Mesenchymal stem cell (in vitro differentiated cells and primary cell): ENCODE measurements around the gene CARD11.

ENCODE experiments used
- DNase-seq: peaks from one replicate; pipeline ENCODE4 v3.0.0-alpha.2; 2013
- H2AFZ ChIP-seq: one replicate; pipeline ENCODE4 v1.6.1; 2013; ENCODE audit warnings: low read depth, mild to moderate bottlenecking, control low read depth, inconsistent platforms, low read length, moderate library complexity
- H2AK5ac ChIP-seq: 2 replicates; pipeline ENCODE4 v1.6.1; 2013; ENCODE audit warnings: low read length, moderate library complexity, mild to moderate bottlenecking, inconsistent platforms; ENCODE audit not compliant: severe bottlenecking
- H2BK120ac ChIP-seq: one replicate; pipeline ENCODE4 v1.6.1; 2013; ENCODE audit warnings: low read depth, mild to moderate bottlenecking, inconsistent platforms, low read length, moderate library complexity
- H2BK12ac ChIP-seq, 2 experiments: one replicate each; pipeline ENCODE4 v1.6.1; 2013; ENCODE audit warnings: inconsistent platforms in 2 of 2, low read length in 2 of 2, mild to moderate bottlenecking in 2 of 2, moderate library complexity in 2 of 2, control low read depth in 1 of 2
- H2BK15ac ChIP-seq: one replicate; pipeline ENCODE4 v1.6.1; 2013; ENCODE audit warnings: mild to moderate bottlenecking, low read depth, inconsistent platforms; ENCODE audit not compliant: poor library complexity, severe bottlenecking
- H2BK5ac ChIP-seq: 2 replicates; pipeline ENCODE4 v1.6.1; 2013; ENCODE audit warnings: low read depth, mild to moderate bottlenecking, low read length, control low read depth, inconsistent platforms; ENCODE audit not compliant: poor library complexity, severe bottlenecking
- H3K14ac ChIP-seq, 2 experiments: one replicate each; pipeline ENCODE4 v1.6.1; 2013; ENCODE audit warnings: inconsistent platforms in 2 of 2, low read length in 2 of 2, control low read depth in 1 of 2, mild to moderate bottlenecking in 1 of 2, moderate library complexity in 1 of 2
- H3K18ac ChIP-seq, 2 experiments: one replicate each; pipeline ENCODE4 v1.6.1; 2013; ENCODE audit warnings: inconsistent platforms in 2 of 2, low read length in 2 of 2, control low read depth in 1 of 2, low read depth in 1 of 2, mild to moderate bottlenecking in 1 of 2
- H3K23ac ChIP-seq, 2 experiments: one replicate each; pipeline ENCODE4 v1.6.1; 2013; ENCODE audit warnings: inconsistent platforms in 2 of 2, low read length in 2 of 2, mild to moderate bottlenecking in 2 of 2, moderate library complexity in 2 of 2, control low read depth in 1 of 2
- H3K27ac ChIP-seq: 2 replicates; pipeline ENCODE4 v1.5.1; 2013; ENCODE audit warnings: mild to moderate bottlenecking, moderate library complexity, low read length, control low read depth, inconsistent platforms; ENCODE audit not compliant: poor library complexity, severe bottlenecking
- H3K27me3 ChIP-seq, 2 experiments: 2 replicates each; pipeline versions ENCODE4 v1.6.1 to v1.7.0; 2013; ENCODE audit warnings: low read length in 2 of 2, mild to moderate bottlenecking in 2 of 2, moderate library complexity in 2 of 2, control low read depth in 1 of 2, inconsistent platforms in 1 of 2; ENCODE audit not compliant: control insufficient read depth in 1 of 2, insufficient read depth in 1 of 2
- H3K36me3 ChIP-seq, 2 experiments: 2 replicates each; pipeline versions ENCODE4 v1.6.1 to v1.7.0; 2013; ENCODE audit warnings: low read length in 2 of 2, control low read depth in 1 of 2, inconsistent platforms in 1 of 2, low read depth in 1 of 2, mild to moderate bottlenecking in 1 of 2; ENCODE audit not compliant: insufficient read depth in 2 of 2, control insufficient read depth in 1 of 2
- H3K4ac ChIP-seq, 2 experiments: one replicate each; pipeline ENCODE4 v1.6.1; 2013; ENCODE audit warnings: inconsistent platforms in 2 of 2, low read length in 2 of 2, mild to moderate bottlenecking in 2 of 2, moderate library complexity in 2 of 2, control low read depth in 1 of 2, low read depth in 1 of 2
- H3K4me1 ChIP-seq: 2 replicates; pipeline ENCODE4 v1.6.1; 2013; ENCODE audit warnings: low read depth, low read length, control low read depth; ENCODE audit not compliant: control insufficient read depth, insufficient read depth
- H3K4me2 ChIP-seq: 2 replicates; pipeline ENCODE4 v1.6.1; 2013; ENCODE audit warnings: low read length, mild to moderate bottlenecking, inconsistent platforms; ENCODE audit not compliant: poor library complexity, severe bottlenecking
- H3K4me3 ChIP-seq, 2 experiments: 2 replicates each; pipeline versions ENCODE4 v1.5.1 to v1.7.0; 2013; ENCODE audit warnings: low read length in 2 of 2, mild to moderate bottlenecking in 2 of 2, control low read depth in 1 of 2, low read depth in 1 of 2; ENCODE audit not compliant: insufficient read depth in 1 of 2
- H3K79me1 ChIP-seq: replicated peaks from 2 replicates; pipeline ENCODE4 v1.6.1; 2013; ENCODE audit warnings: mild to moderate bottlenecking, control low read depth, low read length, inconsistent platforms; ENCODE audit not compliant: poor library complexity, severe bottlenecking
- H3K9ac ChIP-seq: 2 replicates; pipeline ENCODE4 v1.7.0; 2013; ENCODE audit warnings: mild to moderate bottlenecking, low read length, moderate library complexity
- H3K9me3 ChIP-seq: 2 replicates; pipeline ENCODE4 v1.7.0; 2013; ENCODE audit warnings: mild to moderate bottlenecking, low read length; ENCODE audit not compliant: control insufficient read depth
- H4K8ac ChIP-seq: one replicate; pipeline ENCODE4 v1.6.1; 2013; ENCODE audit warnings: inconsistent platforms, mild to moderate bottlenecking, low read length, moderate library complexity
- H4K91ac ChIP-seq: one replicate; pipeline ENCODE4 v1.6.1; 2013; ENCODE audit warnings: mild to moderate bottlenecking, low read length, inconsistent platforms
- WGBS: methylation state at CpG from one replicate; pipeline ENCODE4 v1.1.7; 2013; ENCODE audit warnings: mixed read lengths; 5-methylcytosine and 5-hydroxymethylcytosine counted together

Gene CARD11

GRCh38 chr7:3075441-3075840 is 31.8 kb upstream of the CARD11 start:
- Histone ChIP-seq H3K9ac (no peak overlapping the region), H3K18ac (no peak overlapping the region), H3K27me3 (peaks cover 0 to 11% of the 10 kb centered on the region in 2 experiments), H4K8ac (no peak overlapping the region), H3K4me2 (no peak overlapping the region), H4K91ac (no peak overlapping the region), H2AK5ac (no peak overlapping the region), H3K23ac (no peak overlapping the region), H3K4me1 (no peaks in the 10 kb centered on the region), H3K27ac (no peak overlapping the region), H3K79me1 (no peaks in the 10 kb centered on the region), H2AFZ (no peak overlapping the region), H3K4ac (no peak overlapping the region), H3K9me3 (peaks cover 9% of the 10 kb centered on the region), H2BK12ac (no peak overlapping the region), H2BK5ac (no peak overlapping the region), H3K14ac (no peak overlapping the region), H2BK15ac (no peak overlapping the region), H3K4me3 (no peak overlapping the region), H3K36me3 (no peaks in the 10 kb centered on the region), H2BK120ac (no peak overlapping the region)
- 68% methylated on average over 3 of the region's 4 CpGs for WGBS
- DNase-seq: no peak

GRCh38 chr7:3074459-3074821 is 30.8 kb upstream of the CARD11 start:
- Histone ChIP-seq H2BK5ac (no peak overlapping the region), H3K79me1 (no peaks in the 10 kb centered on the region), H3K14ac (no peak overlapping the region), H3K4ac (no peak overlapping the region), H3K27me3 (peaks cover 0 to 11% of the 10 kb centered on the region in 2 experiments), H3K4me3 (no peak overlapping the region), H3K18ac (no peak overlapping the region), H3K36me3 (no peaks in the 10 kb centered on the region), H2BK15ac (no peak overlapping the region), H3K4me1 (no peaks in the 10 kb centered on the region), H2BK120ac (no peak overlapping the region), H2AK5ac (no peak overlapping the region), H3K9ac (no peak overlapping the region), H3K4me2 (no peak overlapping the region), H2AFZ (no peak overlapping the region), H2BK12ac (no peak overlapping the region), H3K27ac (no peak overlapping the region), H4K91ac (no peak overlapping the region), H4K8ac (no peak overlapping the region), H3K23ac (no peak overlapping the region), H3K9me3 (peaks cover 9% of the 10 kb centered on the region)
- DNase-seq: no peak
- WGBS: 92% methylated on average over 4 of the region's 4 CpGs

GRCh38 chr7:3073763-3074458 is 30.2 kb upstream of the CARD11 start:
- Histone ChIP-seq H3K9ac (no peak overlapping the region), H3K36me3 (no peaks in the 10 kb centered on the region), H4K91ac (no peak overlapping the region), H2BK5ac (no peak overlapping the region), H3K18ac (no peak overlapping the region), H3K23ac (no peak overlapping the region), H2AK5ac (no peak overlapping the region), H3K9me3 (peaks cover 9% of the 10 kb centered on the region), H3K27ac (no peak overlapping the region), H3K14ac (no peak overlapping the region), H2AFZ (no peak overlapping the region), H2BK15ac (no peak overlapping the region), H3K4me3 (no peak overlapping the region), H3K79me1 (no peaks in the 10 kb centered on the region), H2BK12ac (no peak overlapping the region), H3K4me1 (no peaks in the 10 kb centered on the region), H3K4me2 (no peak overlapping the region), H3K4ac (no peak overlapping the region), H4K8ac (no peak overlapping the region), H3K27me3 (peaks cover 0 to 13% of the 10 kb centered on the region in 2 experiments), H2BK120ac (no peak overlapping the region)
- DNase-seq: no peak
- 73% methylated on average over 5 of the region's 6 CpGs for WGBS

GRCh38 chr7:3070908-3071307 is 27.2 kb upstream of the CARD11 start:
- 98% methylated on average over 4 of the region's 4 CpGs for WGBS
- Histone ChIP-seq H2BK120ac (no peak overlapping the region), H3K27me3 (peaks cover 0 to 10% of the 10 kb centered on the region in 2 experiments), H3K4me2 (no peak overlapping the region), H3K36me3 (no peaks in the 10 kb centered on the region), H3K23ac (no peak overlapping the region), H4K91ac (no peak overlapping the region), H3K79me1 (no peaks in the 10 kb centered on the region), H2AK5ac (no peak overlapping the region), H3K18ac (no peak overlapping the region), H3K9ac (no peak overlapping the region), H3K14ac (no peak overlapping the region), H2BK12ac (no peak overlapping the region), H2BK5ac (no peak overlapping the region), H2BK15ac (no peak overlapping the region), H3K4me3 (no peak overlapping the region), H4K8ac (no peak overlapping the region), H3K4me1 (no peaks in the 10 kb centered on the region), H3K4ac (no peak overlapping the region), H3K9me3 (peaks cover 7% of the 10 kb centered on the region), H3K27ac (no peak overlapping the region), H2AFZ (no peak overlapping the region)
- no peak for DNase-seq
